Stimulated activated CD8-positive, alpha-beta memory T cell treated with anti-CD3 and anti-CD28 coated beads, Interleukin-12 subunit alpha, Interleukin-12 subunit beta, amount 100 ng/mL, for 4 hours (primary cell): ENCODE results near the gene RSPH3.
"Not testable (repeated sequence)": the region's sequence is repeated elsewhere in the genome, so short reads cannot be mapped to it uniquely, and the experiment has no call there.

Source experiments
- DNase-seq: peaks from one replicate; pipeline ENCODE4 v3.0.0-alpha.2; 2020; ENCODE audit warnings: low read depth

RSPH3 gene, protein sequence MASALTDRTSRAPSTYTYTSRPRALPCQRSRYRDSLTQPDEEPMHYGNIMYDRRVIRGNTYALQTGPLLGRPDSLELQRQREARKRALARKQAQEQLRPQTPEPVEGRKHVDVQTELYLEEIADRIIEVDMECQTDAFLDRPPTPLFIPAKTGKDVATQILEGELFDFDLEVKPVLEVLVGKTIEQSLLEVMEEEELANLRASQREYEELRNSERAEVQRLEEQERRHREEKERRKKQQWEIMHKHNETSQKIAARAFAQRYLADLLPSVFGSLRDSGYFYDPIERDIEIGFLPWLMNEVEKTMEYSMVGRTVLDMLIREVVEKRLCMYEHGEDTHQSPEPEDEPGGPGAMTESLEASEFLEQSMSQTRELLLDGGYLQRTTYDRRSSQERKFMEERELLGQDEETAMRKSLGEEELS

DNA sequence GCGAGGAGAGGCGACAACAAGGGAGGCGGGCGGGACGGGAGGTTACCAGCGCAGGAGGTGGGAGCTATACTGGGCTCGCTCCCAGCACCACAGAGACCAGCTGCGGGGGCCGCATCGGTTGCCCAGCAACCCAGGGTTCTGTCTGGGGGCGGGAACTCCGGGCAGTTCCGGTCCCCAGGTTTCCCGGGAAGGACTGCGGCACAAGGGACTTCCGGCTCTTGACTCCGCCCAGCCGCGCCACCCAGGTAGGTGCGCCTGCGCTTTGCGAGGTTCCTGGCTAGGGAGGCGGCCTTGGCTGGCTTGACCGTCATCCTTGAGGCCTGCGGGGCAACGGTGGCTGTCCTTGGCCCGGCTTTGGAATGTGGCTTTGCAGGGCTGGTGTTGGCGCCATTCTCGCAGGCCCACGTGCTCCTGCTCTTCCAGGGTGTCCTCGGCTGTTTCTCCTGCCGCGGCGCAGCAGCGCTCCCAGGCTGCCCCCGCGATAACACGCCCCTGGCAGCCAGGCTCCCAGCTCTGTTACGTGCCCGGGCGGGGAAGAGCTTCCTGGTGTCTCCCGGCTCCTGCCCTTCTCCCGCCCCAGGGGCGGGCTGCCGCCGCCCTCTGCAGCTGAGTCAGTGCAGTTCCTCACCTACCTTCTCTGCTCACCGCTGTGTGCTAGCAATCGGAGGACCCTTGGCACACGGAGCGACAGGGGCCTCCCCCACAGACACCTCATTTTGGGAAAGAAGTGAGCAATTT is at the start of gene RSPH3:
RSPH3 (minus strand) TSS at position 537 of the 738 bp plus-strand sequence. CDS start 652 bp downstream, outside the sequence.
- DNase-seq: peak; percentile 84

DNA sequence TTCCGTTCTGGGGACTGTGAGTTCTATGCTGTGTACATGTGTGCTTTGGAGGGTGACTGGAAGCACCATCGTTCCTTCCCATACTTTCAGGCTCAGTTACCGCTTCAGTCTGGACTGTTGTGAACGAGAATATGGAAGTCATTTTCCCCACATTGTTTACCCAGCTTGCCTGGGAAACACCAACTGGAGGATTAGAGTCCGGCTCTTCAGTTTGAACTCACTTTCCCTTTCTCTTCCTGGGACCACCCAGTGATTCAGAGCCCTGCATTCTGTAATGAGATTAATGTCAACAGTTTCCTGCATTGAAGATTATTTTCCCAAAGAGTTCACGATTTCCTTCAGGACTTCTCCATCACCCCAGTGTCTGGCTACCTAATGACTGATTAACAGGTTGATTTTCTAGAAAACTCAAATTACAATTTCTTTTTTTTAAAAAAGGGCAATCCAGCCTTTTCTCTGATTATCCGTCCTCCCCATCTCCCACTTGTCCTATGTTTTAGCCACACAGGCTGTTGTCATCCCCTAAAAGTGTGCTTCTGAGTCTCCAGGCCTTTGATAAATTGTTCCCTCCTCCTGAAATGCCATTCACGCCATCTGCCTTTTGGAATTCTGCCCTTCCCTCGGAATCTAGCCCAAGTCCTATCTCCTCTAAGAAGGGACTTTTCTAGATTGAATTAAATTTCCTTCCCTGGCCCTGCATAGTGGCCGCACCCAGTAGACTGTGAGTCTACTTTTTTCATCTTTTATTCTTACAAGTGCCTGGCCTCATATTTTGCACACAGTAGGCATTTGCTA is 48.1 kb upstream of the RSPH3 start:
- no peak for DNase-seq

DNA sequence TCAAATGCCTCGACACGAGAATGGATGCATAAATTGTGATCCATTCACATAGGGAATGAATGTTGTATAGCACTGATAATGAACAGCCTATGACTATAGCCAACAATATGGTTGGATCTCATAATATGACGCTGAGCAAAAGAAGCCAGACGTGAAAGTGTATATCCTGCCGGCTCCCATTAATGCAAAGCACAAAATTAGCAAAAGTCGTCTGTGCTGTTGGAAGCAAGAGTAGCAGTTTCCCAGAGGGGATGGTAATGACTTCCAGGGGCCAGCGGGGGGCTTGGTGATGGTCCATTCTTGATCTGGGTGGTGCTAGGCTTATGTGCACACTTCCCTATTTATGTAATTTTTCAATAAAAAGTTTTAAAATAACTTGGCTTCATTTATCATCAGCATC is 45.8 kb upstream of the RSPH3 start:
- no peak for DNase-seq

DNA sequence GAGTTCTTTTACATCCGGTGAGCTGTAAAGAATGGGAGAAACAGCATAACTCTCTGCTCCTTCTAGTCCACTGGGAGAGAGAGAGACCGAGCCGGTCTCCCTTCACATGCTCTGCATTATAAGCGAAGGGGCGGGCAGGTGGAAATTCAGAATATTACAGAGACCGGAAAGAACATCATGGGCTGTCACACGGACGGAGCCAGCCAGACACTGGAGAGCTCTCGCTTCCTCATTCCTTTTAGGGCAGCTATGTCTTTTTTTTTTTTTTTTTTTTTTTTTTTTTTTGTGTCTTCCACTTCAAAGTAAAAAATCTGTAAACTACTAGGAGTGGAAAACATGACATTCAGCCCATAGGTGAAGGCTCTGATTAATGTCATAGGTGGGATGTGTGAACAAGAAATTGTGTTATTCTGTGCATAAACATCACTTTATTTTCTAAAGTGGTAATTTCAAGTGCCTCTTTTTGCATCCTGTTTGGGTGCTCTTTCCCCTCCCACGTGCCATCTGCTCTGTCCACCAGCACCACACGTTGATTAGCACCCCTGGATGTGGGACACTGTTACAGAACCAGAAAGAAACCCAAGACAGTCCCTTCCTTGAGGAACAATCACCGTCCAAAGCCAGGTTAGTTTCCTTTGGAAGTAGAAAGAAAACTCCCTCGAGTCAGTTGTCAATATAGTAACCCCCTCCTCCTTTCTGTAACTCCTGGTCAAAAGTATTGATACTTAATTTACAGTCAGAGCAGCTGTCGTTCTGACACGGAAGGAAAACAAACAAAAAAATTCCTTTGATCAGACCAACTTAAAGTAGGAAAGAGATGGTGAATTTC is 45.1 kb upstream of the RSPH3 start, which contains the start of gene TAGAP:
TAGAP (minus strand) TSS at position 93 of the 829 bp plus-strand sequence. CDS start 845 bp downstream, outside the sequence.
- peak; percentile 72 for DNase-seq

DNA sequence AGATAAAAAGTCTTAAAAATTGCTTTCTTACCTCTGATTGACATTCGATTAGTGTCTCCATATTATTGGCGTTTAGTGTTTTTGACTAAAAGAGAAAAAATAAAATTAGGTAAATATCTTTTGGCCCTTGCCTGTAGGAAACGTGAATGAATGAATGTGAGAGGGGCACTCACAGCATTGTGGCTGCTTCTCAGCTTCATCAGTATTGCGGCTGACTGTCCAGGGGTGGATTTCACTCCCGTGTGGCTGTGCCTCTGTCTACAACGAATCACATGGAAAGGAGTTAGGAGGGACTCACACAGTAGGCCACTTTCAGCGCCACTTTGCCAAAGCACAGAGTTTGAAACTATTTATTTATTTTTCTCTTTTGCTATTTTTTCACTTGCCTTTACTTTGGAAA is 43.9 kb upstream of the RSPH3 start:
- DNase-seq: no peak

DNA sequence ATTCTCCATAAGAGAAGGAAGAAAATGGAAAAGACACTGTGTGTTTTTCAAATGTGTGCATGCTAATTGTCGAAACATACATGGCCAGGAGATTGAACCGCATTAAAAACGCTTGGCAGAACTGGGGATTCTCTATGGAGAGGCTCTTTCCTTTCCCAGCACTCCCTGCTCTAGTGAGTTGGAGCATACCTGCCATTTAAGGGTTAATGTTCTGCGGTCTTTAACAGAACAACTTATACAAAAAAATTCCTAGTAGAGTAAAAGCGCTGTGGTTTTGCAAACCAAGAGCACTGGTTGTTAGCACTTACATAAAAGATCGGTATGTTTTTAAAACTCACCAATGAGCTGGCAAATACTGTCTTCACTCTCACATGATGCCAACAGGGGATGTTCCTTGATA is 43.2 kb upstream of the RSPH3 start:
- DNase-seq: no peak

DNA sequence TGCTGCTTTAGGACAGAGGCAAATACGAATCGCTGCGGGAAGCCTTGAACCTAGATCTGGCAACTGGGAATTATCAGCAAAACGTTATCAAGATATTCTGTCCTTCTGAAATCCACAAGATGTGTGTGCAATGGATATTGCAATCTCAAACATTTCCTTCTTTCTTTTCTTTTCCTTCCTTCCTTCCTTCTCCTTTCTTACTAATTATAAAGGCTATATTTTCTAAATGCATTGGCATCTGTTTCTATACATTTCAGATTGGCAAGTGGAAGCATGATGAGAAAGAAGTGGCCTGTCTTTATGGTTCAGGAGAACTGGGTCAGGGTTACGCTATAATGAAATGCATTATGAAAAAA is 42.8 kb upstream of the RSPH3 start:
- DNase-seq: no peak

DNA sequence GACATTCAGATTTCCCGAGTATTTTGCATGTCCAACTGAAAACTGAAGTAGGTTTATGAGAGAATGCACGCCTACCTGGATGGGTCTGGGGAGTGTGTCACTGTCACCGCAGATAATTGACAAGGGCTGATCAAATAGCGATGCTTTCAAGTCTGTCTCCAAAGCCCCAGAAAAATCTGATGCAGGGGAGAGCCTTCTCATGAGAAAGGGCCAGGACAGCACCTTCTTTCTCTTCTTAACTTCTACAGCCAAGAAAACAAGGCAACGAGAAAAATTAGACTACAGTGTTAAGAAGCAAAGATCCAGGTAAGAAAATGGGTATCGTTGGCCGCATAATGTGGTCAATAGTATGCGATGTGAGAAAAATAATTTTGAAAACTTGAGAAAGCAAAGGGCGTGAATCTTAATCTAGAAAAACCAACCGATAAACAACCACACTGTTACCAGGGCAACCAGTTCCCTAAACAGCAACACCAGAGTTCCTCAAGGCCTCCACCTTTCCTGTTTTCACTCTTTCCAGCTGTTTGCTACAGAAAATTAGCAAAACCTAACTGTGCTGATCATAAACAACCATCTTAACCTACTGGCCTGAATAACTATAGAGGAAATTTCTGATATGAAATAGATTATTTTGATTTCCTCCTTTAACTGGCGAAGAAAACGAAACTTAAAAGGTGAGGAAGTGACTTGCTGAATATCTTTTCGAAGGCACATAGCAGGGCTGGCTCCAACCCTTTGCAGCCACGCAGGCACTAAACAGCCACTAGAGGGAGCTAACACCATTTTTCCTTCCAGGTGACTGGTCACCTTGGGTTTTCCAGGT is 42.2 kb upstream of the RSPH3 start:
- DNase-seq: peak; percentile 50

DNA sequence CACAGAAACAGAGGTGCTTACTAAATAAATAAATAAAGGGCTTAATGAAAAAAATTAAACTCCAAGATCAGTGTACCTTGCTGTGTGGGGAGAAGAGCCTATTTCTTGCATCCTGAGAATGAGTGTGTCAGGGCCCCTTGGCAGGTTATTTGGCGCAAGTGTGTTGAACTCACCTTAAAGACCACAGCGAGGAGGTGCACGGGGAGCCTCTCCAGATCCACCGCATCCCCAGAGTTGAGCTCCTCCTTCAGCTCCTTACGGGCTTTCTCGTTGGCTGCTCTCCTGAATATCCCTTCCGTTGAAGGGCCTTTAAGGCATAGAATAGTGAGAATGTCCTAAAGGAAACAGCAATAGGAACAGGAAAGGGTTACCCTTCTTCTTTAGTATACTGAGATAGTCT is 41.2 kb upstream of the RSPH3 start:
- DNase-seq: no peak

DNA sequence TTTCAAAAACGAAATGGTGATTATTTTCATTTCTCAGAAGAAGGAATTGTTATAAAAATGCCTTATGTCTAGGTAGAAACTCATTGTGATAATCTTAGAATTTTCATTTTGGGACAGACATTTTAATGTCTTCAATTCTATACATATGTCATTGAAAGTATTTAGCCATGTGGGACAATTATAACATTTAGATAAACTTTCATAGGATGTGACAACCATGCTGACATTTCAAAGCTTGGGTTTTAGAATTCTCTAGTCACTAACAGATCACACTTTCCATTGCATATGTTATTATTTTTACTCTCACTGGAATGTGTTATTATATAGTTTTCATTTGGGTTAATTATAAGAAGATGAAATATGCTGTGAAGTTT is 39.9 kb upstream of the RSPH3 start:
- no peak for DNase-seq

DNA sequence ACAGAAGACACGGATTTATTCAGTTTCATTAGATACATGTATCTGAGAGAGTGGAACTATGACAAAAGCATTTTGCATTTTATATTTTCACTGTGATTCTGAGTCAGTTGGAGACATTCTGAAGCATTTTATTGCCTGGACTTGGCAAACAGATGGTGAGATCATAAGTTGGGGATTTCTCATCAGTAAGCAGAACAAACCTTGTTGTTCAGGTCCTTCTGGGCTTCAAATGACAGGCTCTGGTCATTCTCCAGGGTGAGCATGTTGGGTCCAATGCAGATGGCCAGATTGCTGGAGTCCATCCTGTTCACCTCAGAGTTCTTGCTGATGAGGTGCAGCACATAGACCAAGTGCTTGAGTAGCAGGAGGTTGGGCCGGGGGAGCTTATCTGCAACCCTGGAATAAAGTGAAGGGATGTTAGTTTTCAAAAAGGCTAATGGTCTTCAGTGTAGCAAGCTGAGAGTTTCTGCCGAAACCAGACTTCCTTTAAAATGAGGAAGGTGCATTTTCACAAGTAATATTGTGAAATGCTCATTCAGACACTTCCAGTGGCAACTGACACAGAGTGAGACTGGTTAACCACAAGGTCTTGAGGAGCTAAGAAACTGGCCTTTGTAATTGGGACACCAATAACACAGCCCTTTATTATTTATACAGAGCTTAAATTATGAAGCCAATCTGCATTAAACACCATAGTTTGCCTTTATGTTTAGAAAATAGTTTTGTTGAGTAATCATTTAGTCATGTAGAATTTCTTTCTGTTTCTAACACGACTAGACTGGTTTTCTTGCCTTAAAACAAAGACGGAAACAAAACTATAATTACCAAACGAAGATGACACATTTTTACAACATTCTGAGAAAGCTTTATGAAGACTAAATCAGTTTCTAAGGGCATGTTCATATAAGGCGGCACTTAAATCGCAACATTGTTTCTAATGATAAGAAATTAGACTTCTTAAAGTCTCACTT is 39.2 kb upstream of the RSPH3 start:
- no peak for DNase-seq

DNA sequence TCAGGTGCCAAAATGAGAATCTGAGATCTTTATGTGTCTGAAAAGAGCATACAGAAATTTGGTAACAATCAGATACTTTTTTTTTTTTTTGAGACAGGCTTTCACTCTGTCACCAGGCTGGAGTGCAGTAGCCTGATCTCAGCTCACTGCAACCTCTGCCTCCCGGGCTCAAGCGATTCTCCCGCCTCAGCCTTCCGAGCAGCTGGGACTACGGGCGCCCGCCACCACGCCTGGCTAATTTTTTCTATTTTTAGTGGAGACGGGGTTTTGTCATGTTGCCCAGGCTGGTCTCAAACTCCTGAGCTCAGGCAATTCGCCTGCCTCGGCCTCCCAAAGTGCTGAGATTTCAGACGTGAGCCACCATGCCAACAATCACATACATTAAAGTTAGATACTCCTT is 38.3 kb upstream of the RSPH3 start:
- DNase-seq: not testable (repeated sequence)

DNA sequence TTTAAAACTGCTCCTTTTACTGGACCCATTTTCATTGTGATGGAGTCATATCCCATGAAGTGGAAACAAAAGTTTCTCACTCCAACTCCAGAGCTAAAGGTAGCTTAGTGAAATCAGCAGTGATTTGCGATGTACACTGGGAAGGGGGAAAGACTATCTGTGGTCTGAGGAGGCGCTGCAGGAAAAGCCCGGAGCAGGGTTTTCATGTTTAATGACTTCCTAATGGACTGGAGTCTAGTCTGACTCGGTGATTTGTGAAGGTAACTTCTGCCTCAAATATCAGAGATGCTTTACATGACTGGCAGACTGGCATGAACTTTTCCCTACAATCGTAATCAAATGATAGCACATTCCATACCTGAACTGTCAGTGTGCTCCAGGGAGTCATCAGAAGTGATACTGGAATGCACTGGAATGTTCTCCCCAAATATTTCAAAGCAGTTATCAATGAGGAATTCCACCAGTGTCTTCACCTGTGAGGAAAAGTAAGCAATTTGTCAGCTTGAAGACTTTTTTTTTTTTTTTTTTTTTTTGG is 37.8 kb upstream of the RSPH3 start:
- DNase-seq: no peak

DNA sequence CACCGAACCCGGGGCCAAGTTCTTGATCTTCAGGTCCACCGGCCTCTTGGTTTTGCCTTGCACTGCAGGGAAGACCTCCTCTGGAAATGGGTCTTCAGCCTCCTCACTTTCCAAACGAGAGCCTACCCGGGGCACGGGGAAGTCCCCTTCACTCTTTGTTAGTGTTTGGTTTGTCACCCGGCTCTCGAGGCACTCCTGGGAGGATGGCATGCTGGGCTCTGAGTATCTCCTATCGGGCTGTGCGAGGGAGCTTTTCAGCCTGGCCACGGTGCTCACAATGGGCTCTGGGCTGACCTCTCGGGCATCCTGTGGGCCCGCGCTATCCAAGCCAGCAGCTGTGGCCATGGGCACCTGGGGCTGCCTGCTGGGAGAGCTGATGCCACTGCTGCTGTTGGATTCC is 36.7 kb upstream of the RSPH3 start:
- DNase-seq: no peak

DNA sequence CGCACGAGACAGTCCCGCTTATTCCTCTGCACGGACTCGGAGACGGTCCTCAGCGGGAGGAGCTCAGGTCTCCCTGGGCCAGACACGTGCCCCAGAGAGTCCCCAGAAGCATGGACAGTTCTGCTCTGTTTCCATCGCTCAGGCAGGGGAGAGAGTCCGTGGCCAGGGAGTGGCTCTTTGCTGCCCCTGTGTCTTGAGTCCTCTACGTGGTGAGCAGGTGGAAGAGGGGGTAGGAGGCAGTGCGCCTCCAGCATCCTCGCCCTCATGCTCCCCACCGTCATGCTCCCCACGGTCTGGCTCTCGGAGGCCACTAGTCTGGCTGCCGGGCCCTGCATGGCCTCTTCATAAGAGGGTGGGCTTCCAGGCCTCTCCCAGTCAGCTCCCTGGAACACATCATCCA is 35.9 kb upstream of the RSPH3 start:
- no peak for DNase-seq

DNA sequence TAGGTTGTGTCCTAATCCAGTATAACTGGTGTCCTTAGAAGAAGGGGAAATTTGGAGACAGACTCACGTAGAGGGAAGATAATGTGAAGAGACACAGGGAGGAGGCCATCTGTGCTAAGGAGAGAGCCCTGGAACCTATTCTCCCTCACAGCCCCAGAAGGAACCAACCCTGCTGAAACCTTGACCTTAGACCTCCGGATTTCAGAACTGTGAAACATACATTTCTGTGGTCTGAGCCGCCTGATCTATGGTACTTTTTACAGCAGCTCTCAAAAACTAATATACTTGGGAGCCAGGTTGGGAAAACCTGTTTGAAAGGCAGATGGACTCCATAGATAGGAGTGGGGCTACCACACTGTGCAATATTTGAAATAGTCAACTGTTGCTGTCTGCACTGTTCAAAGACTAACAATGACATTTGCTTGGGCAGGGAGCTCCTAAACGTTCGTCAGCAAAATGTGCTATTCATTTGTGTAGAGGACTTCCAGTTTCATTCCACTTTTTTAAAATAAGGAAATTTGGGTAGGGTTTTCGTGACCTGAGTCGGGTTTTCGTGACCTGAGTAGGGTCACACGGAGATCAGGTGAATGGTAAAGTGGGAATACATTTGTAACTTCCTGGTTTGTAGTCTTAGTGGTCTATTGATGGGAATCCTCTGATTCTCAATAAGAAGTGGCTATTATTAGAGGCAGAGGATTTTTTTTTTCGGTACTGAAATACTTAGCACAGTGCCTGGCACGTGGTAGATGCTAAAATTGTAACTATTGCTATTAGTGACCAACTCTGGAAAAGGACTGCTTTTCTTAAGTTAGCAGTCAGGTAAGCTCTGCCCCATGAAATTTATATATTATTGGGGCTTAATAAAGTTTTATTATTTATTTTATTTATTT is 33.4 kb upstream of the RSPH3 start:
- no peak for DNase-seq

DNA sequence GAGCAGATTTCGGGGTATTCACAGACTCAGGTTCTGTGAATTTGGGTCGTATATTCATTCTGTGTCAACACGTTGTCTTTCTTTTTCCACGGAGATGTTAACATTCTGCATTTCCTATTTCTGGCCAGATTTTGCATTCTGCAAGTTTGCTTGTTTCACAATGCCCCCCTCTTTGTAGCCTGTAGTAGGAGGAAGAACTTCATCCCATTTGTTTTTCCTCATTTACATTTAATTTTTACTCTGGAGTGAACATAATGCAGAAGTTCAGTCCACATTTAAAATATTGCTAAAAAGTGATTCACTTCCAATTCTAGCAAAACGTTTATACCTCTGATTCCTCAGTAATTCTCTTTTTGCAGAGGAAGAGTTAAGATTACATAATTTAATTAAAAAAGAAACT is 31.8 kb upstream of the RSPH3 start:
- DNase-seq: no peak

DNA sequence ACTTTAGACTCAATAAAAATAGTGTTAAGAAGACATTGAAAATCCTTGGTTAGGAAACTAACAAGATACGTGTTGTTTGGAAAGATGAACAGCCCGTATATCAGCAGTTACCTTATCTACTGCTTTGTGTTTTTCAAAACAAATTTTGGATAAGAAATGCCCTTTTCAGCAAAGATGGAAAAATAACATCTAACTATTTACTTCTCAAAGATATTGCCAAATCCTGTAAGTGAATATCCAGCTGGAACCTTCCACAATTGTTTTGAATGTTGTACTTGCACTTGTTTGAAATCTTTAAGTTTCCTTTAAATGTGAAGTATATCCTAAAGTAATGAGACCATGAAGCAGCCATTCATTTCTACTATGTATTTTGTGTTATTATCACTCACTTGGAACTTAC is 30.2 kb upstream of the RSPH3 start:
- no peak for DNase-seq
